ENCODE results near the gene MGA. TPM values are rescaled to one million over a fixed set of nuclear protein-coding genes. Genes with fewer than 3 reads are reported as not detected.

MGA gene
- total and polyA plus RNA-seq, 2 of the 8 experiments (the other 6 are each of a cell fraction or from before 2014, with no cell fraction given) = 7.6 to 53.2 TPM

DNA sequence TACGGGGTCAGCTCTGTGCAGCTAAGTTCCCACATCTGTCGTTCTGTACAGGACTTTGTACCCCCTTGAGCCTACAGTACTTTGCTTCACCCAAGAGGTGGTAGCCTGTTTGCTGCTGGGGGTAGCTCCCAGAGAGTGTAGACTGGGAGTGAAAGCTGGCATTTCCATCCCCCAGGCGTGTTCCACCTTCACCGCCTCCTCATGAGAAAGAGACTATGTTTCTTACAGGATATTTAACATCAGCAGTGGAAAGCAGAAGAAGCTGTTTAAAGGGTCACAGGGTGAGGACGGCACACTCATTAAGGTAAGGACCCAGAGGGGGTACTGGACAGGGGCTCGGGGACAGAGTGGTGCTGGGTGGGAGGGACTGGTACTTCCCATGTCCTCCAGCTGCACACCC lies 157.6 kb downstream of the MGA start:
- H4K8ac ChIP-seq (ENCODE audit: extremely low read depth, insufficient read depth, low read length) = no peak overlapping the region
- H2BK12ac ChIP-seq (ENCODE audit: low read depth, low read length) = no peak overlapping the region
- no peak overlapping the region for H4K5ac ChIP-seq (ENCODE audit: insufficient read length, low read depth, low read length)
- no peak overlapping the region for H3K9ac ChIP-seq (replicated peaks in 1 of 4; ENCODE audit: extremely low read depth in 1 of 4, low read depth in 3 of 4, low read length in 3 of 4)
- H3K4me2 ChIP-seq (ENCODE audit: insufficient read depth in 1 of 2, low read depth in 2 of 2, low read length in 2 of 2) = no peak overlapping the region
- H3K56ac ChIP-seq (replicated peaks; ENCODE audit: insufficient read length, low read depth, low read length) = no peak overlapping the region
- no peak overlapping the region for H3K18ac ChIP-seq (ENCODE audit: extremely low read depth, low read length)
- no peaks in the 10 kb centered on the region for H3K79me2 ChIP-seq (ENCODE audit: control insufficient read depth in 1 of 2, insufficient read depth in 2 of 2, low read length in 2 of 2)
- no peaks in the 10 kb centered on the region for H3K4me1 ChIP-seq (replicated peaks in 1 of 4; ENCODE audit: control insufficient read depth in 3 of 4, insufficient read depth in 4 of 4, low read length in 3 of 4)
- H3K4me3 ChIP-seq (ENCODE audit: extremely low read depth in 1 of 4, insufficient read depth in 2 of 4, low read depth in 3 of 4, low read length in 4 of 4) = no peak overlapping the region
- CTCF ChIA-PET (ENCODE audit: partially characterized antibody) = interaction anchor here (0.8 to 2.8 kb wide), 6 partner anchors 11 to 87 kb away, joined by 3 to 14 read pairs (median 4); partner anchors contain the start of gene MAPKBP1
- no peak overlapping the region for H3K4ac ChIP-seq (replicated peaks; ENCODE audit: insufficient read length, low read depth, low read length)
- WGBS, 2 experiments (ENCODE audit: extremely low coverage in 1 of 2, insufficient coverage in 1 of 2, insufficient read length in 1 of 2, insufficient replicate concordance in 2 of 2, low coverage in 1 of 2, low lambda C conversion rate in 2 of 2, missing lambda C conversion rate in 1 of 2) = 85% methylated on average over 6 of the region's 6 CpGs; no CpG with 5 or more reads in 1 of the 2 experiments
- no peak overlapping the region for H2BK15ac ChIP-seq (ENCODE audit: low read length)
- no peak overlapping the region for H2BK20ac ChIP-seq (ENCODE audit: low read length)
- peaks cover 0 to 3% (median 0%) of the 10 kb centered on the region in 4 experiments; a peak in 4 of 8 replicates for H3K36me3 ChIP-seq (ENCODE audit: control insufficient read depth in 2 of 4, insufficient read depth in 4 of 4, low read length in 3 of 4)
- no peaks in the 10 kb centered on the region for H3K23me2 ChIP-seq (ENCODE audit: low read depth, low read length)
- no peaks in the 10 kb centered on the region for H3K9me3 ChIP-seq (ENCODE audit: insufficient read depth in 2 of 2, low read depth in 1 of 2, low read length in 1 of 2)
- no peak overlapping the region for H2BK120ac ChIP-seq (replicated peaks; ENCODE audit: low read depth, low read length)
- no peaks in the 10 kb centered on the region for H3K27me3 ChIP-seq (replicated peaks in 1 of 4; ENCODE audit: control insufficient read depth in 3 of 4, extremely low read depth in 1 of 4, insufficient read depth in 3 of 4, low read length in 3 of 4)
- POLR2A ChIA-PET (ENCODE audit: partially characterized antibody) = interaction anchor here (0.6 kb wide), 1 partner anchor 418 kb away, joined by 3 read pairs; no protein-coding TSS in a partner anchor
- no peak overlapping the region for H2AK5ac ChIP-seq (ENCODE audit: low read depth, low read length)
- H3K27ac ChIP-seq (ENCODE audit: low read depth, low read length) = no peak overlapping the region
- no peak overlapping the region for H2AFZ ChIP-seq (ENCODE audit: low read length)
- no peak overlapping the region for H3K14ac ChIP-seq (ENCODE audit: insufficient read length)
- H3K23ac ChIP-seq (ENCODE audit: insufficient read length) = no peak overlapping the region
- no peaks in the 10 kb centered on the region for H3K79me1 ChIP-seq (ENCODE audit: low read depth, low read length)
- DNase-seq (ENCODE audit: low read depth in 1 of 2, low spot score in 2 of 2) = no peak
- peaks cover 0 to 3% of the 10 kb centered on the region in 2 experiments for H4K20me1 ChIP-seq (replicated peaks in 1 of 2; ENCODE audit: control insufficient read depth in 1 of 2, insufficient read depth in 2 of 2, low read length in 2 of 2)
- no peak overlapping the region for H4K91ac ChIP-seq (replicated peaks; ENCODE audit: insufficient read length, low read length)
- FAIRE-seq = no peak
- H2BK5ac ChIP-seq (ENCODE audit: low read depth, low read length) = no peak overlapping the region
- no peak for TF ChIP-seq RBBP5 (IDR thresholded peaks at IDR 0.05; ENCODE audit: borderline replicate concordance, low read depth, low read length)
- TF ChIP-seq E2F6 (IDR thresholded peaks at IDR 0.05) = no peak
- no peak for TF ChIP-seq ZNF274 (IDR thresholded peaks at IDR 0.05; ENCODE audit: borderline replicate concordance, extremely low read depth, low read length)
- TF ChIP-seq FOSL1 (IDR thresholded peaks at IDR 0.05; ENCODE audit: insufficient read depth, low read depth, low read length) = no peak
- no peak for TF ChIP-seq JUND (IDR thresholded peaks at IDR 0.05; ENCODE audit: low read length)
- TF ChIP-seq BACH1 (IDR thresholded peaks at IDR 0.05; ENCODE audit: low read length) = no peak

Data from H1 (cell line).